ENCODE measurements around the gene TSPAN9.

Gene TSPAN9

DNA sequence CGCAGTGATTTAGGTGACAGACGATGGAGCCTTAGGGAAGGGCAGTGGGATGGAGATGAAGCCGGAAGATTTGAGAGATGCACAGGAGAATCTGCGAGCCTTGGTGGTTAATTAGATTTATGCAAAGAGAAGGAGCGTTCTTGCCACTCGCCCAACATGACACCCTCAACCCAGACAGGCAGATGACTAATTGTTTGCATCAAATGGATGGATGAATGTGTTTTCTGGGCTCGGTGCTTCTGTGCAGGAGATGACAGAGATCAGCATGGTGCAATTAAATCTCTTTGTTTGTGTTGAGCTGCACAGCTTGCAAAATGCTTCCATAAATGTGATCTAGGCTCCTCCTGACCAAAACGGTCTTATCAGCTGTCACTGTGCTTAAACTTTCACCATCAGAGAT, 211.5 kb downstream of the TSPAN9 start:
- TF ChIP-seq, protein P1, sequence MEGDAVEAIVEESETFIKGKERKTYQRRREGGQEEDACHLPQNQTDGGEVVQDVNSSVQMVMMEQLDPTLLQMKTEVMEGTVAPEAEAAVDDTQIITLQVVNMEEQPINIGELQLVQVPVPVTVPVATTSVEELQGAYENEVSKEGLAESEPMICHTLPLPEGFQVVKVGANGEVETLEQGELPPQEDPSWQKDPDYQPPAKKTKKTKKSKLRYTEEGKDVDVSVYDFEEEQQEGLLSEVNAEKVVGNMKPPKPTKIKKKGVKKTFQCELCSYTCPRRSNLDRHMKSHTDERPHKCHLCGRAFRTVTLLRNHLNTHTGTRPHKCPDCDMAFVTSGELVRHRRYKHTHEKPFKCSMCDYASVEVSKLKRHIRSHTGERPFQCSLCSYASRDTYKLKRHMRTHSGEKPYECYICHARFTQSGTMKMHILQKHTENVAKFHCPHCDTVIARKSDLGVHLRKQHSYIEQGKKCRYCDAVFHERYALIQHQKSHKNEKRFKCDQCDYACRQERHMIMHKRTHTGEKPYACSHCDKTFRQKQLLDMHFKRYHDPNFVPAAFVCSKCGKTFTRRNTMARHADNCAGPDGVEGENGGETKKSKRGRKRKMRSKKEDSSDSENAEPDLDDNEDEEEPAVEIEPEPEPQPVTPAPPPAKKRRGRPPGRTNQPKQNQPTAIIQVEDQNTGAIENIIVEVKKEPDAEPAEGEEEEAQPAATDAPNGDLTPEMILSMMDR (IDR thresholded peaks at IDR 0.05) = no peak

DNA sequence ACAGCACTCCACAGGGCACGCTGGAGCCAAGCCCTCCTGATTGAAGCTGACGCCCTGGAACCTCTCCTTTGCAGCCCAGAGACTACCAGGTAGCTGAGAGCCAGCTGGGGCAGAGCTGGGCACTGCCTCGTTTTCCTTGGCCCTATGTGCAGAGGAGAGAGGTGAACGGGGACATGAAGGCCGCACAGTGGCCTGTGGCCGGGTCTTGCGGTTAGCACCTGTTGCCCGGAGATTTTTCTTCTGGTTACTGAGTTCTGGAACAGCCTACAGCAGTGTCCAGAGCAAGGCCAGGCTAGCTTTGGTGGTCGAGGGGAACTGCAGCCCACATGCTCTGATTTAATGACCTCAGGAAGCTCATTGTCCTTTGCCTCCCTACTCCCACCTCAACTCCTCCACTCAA, 212.5 kb downstream of the TSPAN9 start:
- H3K4me1 Mint-ChIP-seq = peaks cover 56% of the 10 kb centered on the region
- no peaks in the 10 kb centered on the region for H3K9me3 Mint-ChIP-seq
- peaks cover 3% of the 10 kb centered on the region for H3K27me3 Mint-ChIP-seq (ENCODE audit: low read depth, poor library complexity)
- TF ChIP-seq, protein P1 (IDR thresholded peaks at IDR 0.05) = no peak
- no peak for DNase-seq
- H3K4me3 Mint-ChIP-seq = no peak overlapping the region
- no peaks in the 10 kb centered on the region for H3K36me3 Mint-ChIP-seq (ENCODE audit: low read depth)
- no peak overlapping the region for H3K27ac Mint-ChIP-seq

More for the DNA sequence above, 211.5 kb downstream of the TSPAN9 start:
- Mint-ChIP-seq H3K27me3 (ENCODE audit: low read depth, poor library complexity) (peaks cover 3% of the 10 kb centered on the region), H3K4me1 (peaks cover 62% of the 10 kb centered on the region), H3K27ac (no peak overlapping the region), H3K4me3 (no peak overlapping the region), H3K36me3 (ENCODE audit: low read depth) (no peaks in the 10 kb centered on the region), H3K9me3 (no peaks in the 10 kb centered on the region)
- DNase-seq = no peak

DNA sequence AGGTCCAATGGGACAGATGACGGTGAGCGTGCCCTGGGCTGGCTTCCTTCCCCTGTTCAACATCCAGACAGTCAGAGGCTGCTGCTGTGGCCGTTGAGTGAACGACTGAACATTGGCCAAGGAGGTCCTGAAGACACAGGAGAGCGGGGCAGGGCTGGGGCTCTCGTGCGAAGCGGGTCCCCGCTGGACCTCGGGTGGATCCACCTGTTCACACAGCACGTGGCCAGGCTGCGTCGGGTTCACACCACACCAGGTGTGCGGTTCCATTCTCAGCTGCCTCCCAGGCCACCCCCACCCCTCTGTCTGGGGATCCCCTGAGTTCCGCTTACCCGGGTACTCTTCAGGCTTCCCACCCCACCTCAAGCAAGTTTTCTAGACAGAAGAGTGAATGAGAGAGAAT, 214.8 kb downstream of the TSPAN9 start:
- TF ChIP-seq, protein P1 (IDR thresholded peaks at IDR 0.05) = no peak
- Mint-ChIP-seq H3K4me1 (peaks cover 55% of the 10 kb centered on the region), H3K27ac (peak overlapping the region; percentile 72), H3K27me3 (ENCODE audit: low read depth, poor library complexity) (peaks cover 3% of the 10 kb centered on the region), H3K36me3 (ENCODE audit: low read depth) (no peaks in the 10 kb centered on the region), H3K4me3 (no peak overlapping the region), H3K9me3 (no peaks in the 10 kb centered on the region)
- DNase-seq = no peak

DNA sequence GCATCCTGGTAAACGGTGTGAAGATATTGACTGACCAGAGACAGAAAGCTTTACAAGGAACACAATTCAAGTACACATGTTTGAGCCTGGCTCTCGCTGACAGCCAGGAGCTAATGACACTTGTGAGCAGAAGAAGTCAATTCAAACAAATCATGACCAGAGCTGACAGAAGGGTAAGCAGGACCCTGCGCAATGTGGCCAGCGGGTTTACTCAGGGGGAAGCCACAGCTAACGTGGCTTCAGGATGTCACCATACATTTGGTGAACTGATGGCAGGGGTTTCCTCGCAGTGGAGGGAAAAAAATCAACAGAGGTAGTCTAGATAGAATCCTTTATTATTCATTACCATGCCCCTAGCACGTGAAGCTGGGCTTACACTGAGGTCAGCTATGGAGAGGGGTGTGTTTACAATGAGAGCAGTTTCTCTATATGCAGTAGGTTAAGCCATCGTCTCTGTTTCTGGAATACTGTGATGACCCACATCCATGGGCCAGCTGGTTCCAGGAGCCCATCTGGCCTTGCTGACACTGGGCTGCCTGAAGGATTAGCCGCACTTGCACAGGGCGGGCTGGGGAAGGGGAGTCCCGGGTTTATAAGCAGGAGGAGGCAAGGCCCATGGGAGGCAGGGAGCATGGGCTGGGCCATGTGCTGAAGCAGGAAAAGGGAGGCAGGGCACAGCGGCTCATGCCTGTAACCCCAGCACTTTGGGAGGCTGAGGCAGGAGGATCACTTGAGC, 215.7 kb downstream of the TSPAN9 start:
- Mint-ChIP-seq H3K36me3 (ENCODE audit: low read depth) (no peaks in the 10 kb centered on the region), H3K27me3 (ENCODE audit: low read depth, poor library complexity) (peaks cover 3% of the 10 kb centered on the region), H3K4me1 (peaks cover 55% of the 10 kb centered on the region), H3K27ac (peak overlapping the region; percentile 66), H3K4me3 (no peak overlapping the region), H3K9me3 (no peaks in the 10 kb centered on the region)
- TF ChIP-seq, protein P1 (IDR thresholded peaks at IDR 0.05) = no peak
- no peak for DNase-seq

DNA sequence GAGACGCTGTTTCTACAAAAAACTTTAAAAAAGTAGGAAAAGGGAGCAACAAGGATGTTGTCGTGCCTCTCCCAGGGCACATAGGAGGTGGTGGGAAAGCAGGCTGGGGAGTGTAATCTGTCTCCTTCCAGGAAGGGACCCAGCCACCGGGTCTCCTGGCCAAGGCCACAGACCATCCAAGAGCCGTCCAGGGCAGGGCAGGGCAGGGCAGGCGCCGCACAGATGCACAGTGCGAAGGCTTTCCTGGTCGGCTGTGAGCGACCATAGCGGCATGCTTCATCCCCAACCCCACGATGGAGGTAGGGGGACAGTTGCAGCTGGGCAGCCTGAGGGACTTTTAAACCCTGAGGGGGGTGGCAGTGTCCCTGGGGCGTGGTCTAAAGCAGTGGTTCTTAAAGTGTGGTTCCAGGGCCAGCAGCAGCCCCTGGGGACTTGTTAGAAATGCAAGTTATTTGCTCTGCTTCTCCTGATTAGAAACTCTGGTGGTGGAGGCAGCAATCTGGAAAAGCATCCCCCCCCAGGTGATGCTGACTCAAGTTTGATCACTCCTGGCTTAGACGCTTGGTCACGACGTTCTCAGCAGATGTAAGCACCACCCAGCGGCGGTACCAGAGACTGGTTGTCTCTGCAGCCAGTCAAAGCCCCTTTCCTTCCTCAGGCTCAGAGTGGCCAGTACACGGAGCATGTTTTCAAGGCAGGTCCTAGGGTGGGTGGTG, 216.4 kb downstream of the TSPAN9 start:
- peaks cover 6% of the 10 kb centered on the region for H3K27me3 Mint-ChIP-seq (ENCODE audit: low read depth, poor library complexity)
- peak overlapping the region; percentile 66 for H3K27ac Mint-ChIP-seq
- H3K36me3 Mint-ChIP-seq (ENCODE audit: low read depth) = no peaks in the 10 kb centered on the region
- no peaks in the 10 kb centered on the region for H3K9me3 Mint-ChIP-seq
- TF ChIP-seq, protein P1 (IDR thresholded peaks at IDR 0.05) = no peak
- H3K4me3 Mint-ChIP-seq = no peak overlapping the region
- H3K4me1 Mint-ChIP-seq = peaks cover 50% of the 10 kb centered on the region
- no peak for DNase-seq
